ENCODE data around the gene APBA1. TPM values are rescaled to one million over a fixed set of nuclear protein-coding genes. Genes with fewer than 3 reads are reported as not detected.

Gene APBA1
- total and polyA plus RNA-seq, 9 of the 15 experiments (the other 6 are each of a cell fraction or from before 2014, with no cell fraction given): 0.01 to 0.02 TPM; not detected in 7

DNA sequence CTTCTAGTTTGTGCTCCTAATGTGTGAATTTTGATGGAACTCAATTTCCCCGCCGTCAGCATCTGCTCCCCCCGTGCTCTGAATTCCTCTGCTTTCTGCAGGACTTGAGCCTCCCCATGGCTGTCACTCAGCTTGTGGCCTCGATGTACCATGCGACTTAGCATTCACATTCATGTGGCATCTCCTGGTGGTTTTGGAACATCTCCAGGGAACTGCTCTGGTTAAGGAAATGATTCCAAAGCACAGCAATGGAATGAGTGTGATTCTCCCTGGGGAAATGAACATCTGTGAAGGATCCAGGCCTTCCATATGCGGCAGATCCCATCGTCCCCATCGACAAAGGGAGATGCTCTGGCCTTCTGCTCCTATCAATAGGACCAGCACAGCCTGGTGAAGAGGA, 228.2 kb downstream of the APBA1 start (continued):
- TF ChIP-seq, protein P1, sequence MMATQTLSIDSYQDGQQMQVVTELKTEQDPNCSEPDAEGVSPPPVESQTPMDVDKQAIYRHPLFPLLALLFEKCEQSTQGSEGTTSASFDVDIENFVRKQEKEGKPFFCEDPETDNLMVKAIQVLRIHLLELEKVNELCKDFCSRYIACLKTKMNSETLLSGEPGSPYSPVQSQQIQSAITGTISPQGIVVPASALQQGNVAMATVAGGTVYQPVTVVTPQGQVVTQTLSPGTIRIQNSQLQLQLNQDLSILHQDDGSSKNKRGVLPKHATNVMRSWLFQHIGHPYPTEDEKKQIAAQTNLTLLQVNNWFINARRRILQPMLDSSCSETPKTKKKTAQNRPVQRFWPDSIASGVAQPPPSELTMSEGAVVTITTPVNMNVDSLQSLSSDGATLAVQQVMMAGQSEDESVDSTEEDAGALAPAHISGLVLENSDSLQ (IDR thresholded peaks at IDR 0.05): no peak
- no peak for TF ChIP-seq MECOM (CRISPR knock-in tag; IDR thresholded peaks at IDR 0.05)
- TF ChIP-seq ZNF274 (IDR thresholded peaks at IDR 0.05; ENCODE audit: borderline replicate concordance, low read depth, low read length): no peak
- no peak for TF ChIP-seq MEF2D (tag; conservative IDR thresholded peaks at IDR 0.05; ENCODE audit: low read depth)

DNA sequence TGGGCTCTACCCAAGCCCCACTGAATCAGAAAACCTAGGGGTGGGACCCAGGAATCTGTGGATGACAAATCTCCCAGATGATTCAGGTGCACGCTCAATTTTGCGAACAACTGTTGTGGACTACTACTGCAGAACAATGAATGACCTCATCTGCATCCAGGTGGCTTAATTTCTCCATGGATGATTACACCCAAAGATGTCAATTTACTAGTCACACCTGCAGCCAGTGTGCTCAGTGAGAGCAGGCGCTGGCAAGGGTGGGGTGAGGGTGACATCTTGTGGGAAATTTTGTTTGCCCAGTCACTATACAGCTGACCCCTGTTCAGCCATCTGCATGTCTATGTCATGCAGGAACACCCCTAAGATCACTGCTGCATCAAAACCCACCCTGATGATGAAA, 229.0 kb downstream of the APBA1 start:
- H3K4me3 ChIP-seq: no peak overlapping the region
- no peaks in the 10 kb centered on the region for H3K4me1 ChIP-seq (replicated peaks in 1 of 2; ENCODE audit: control insufficient read depth in 2 of 2, insufficient read depth in 2 of 2, low read length in 2 of 2)
- TF ChIP-seq SMAD4 (CRISPR knock-in tag; conservative IDR thresholded peaks at IDR 0.05): no peak
- no peak for TF ChIP-seq PTTG1 (tag; IDR thresholded peaks at IDR 0.05; ENCODE audit: low read depth)
- TF ChIP-seq, protein P2, sequence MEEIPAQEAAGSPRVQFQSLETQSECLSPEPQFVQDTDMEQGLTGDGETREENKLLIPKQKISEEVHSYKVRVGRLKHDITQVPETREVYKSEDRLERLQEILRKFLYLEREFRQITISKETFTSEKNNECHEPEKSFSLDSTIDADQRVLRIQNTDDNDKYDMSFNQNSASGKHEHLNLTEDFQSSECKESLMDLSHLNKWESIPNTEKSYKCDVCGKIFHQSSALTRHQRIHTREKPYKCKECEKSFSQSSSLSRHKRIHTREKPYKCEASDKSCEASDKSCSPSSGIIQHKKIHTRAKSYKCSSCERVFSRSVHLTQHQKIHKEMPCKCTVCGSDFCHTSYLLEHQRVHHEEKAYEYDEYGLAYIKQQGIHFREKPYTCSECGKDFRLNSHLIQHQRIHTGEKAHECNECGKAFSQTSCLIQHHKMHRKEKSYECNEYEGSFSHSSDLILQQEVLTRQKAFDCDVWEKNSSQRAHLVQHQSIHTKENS (CRISPR knock-in tag; IDR thresholded peaks at IDR 0.05): no peak
- TF ChIP-seq CSDE1 (IDR thresholded peaks at IDR 0.05): no peak
- no peak for TF ChIP-seq BHLHE40 (IDR thresholded peaks at IDR 0.05; ENCODE audit: low read length)
- TF ChIP-seq, protein P3, sequence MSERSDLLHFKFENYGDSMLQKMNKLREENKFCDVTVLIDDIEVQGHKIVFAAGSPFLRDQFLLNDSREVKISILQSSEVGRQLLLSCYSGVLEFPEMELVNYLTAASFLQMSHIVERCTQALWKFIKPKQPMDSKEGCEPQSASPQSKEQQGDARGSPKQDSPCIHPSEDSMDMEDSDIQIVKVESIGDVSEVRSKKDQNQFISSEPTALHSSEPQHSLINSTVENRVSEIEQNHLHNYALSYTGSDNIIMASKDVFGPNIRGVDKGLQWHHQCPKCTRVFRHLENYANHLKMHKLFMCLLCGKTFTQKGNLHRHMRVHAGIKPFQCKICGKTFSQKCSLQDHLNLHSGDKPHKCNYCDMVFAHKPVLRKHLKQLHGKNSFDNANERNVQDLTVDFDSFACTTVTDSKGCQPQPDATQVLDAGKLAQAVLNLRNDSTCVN (CRISPR knock-in tag; IDR thresholded peaks at IDR 0.05): no peak
- TF ChIP-seq ZNF232 (CRISPR knock-in tag; IDR thresholded peaks at IDR 0.05): no peak
- DNase-seq (ENCODE audit: extremely low read depth in 1 of 4, low spot score in 3 of 4) (no peak), FAIRE-seq (no peak), ATAC-seq (no peak)
- BruUV-seq (replicated peaks): no TSS peak
- no peak overlapping the region for H2AFZ ChIP-seq (ENCODE audit: low read depth, low read length)
- H3K9me1 ChIP-seq (ENCODE audit: control insufficient read depth, insufficient read depth, low read length): no peaks in the 10 kb centered on the region
- H3K27ac ChIP-seq (ENCODE audit: extremely low read depth, low read depth, low read length): no peak overlapping the region
- WGBS (ENCODE audit: insufficient coverage, low coverage, missing lambda C conversion rate): 0% methylated on average over 3 of the region's 3 CpGs
- ChIA-PET CTCF (ENCODE audit: low intra/inter-chr PET ratio) (no interaction called here), POLR2A (no interaction called here)
- peaks cover 0 to 9% of the 10 kb centered on the region in 2 experiments; a peak in 2 of 5 replicates for H3K27me3 ChIP-seq (ENCODE audit: control insufficient read depth in 2 of 2, insufficient read depth in 2 of 2, low read length in 2 of 2)
- H3K9me3 ChIP-seq (replicated peaks; ENCODE audit: control insufficient read depth, insufficient read depth, low read depth, low read length): no peaks in the 10 kb centered on the region
- H3K9ac ChIP-seq (ENCODE audit: insufficient read depth in 1 of 2, low read depth in 2 of 2, low read length in 2 of 2): no peak overlapping the region
- in situ Hi-C loops (cut with MboI) (loop anchor here (25.0 kb wide), 1 partner anchor 669 kb away; no protein-coding TSS in a partner anchor), intact Hi-C loops (cut with micrococcal nuclease) (no loop called here)
- H3K79me2 ChIP-seq (ENCODE audit: control insufficient read depth, insufficient read depth, low read length): no peaks in the 10 kb centered on the region
- H4K20me1 ChIP-seq (replicated peaks; ENCODE audit: control insufficient read depth, insufficient read depth, low read length): no peaks in the 10 kb centered on the region
- no peak overlapping the region for H3K4me2 ChIP-seq (ENCODE audit: insufficient read depth, low read length)
- H3K36me3 ChIP-seq (ENCODE audit: control insufficient read depth, insufficient read depth, low read length): no peaks in the 10 kb centered on the region
